Suppressor macrophage treated with lipopolysaccharide for 1 hour (primary cell): ENCODE measurements around the gene MRPL18.
"Not testable (repeated sequence)": the region's sequence is repeated elsewhere in the genome, so short reads cannot be mapped to it uniquely, and the experiment has no call there.

ENCODE experiments used
- DNase-seq, 3 donors: peaks; one replicate each; pipeline ENCODE4 v3.0.0-alpha.2; 2020 to 2022

MRPL18 gene

GRCh38 chr6:159777240-159777904, 12.9 kb upstream of the MRPL18 start:
- peak in 1 of 3 donors; percentile 6 for DNase-seq

- peak in 1 of 3 donors; percentile 2 for DNase-seq
Measured at GRCh38 chr6:159778131-159778530, 12.1 kb upstream of the MRPL18 start.

- peak in 1 of 3 donors; percentile 1 for DNase-seq
Measured at GRCh38 chr6:159778542-159779103, 11.6 kb upstream of the MRPL18 start.

GRCh38 chr6:159788276-159788675, 2.0 kb upstream of the MRPL18 start:
- peak in 1 of 3 donors; percentile 1 for DNase-seq

- peak; percentile 46 to 61 (median 47) for DNase-seq
Measured at GRCh38 chr6:159788753-159789376, 1.4 kb upstream of the MRPL18 start.

GRCh38 chr6:159789377-159790148, 704 bp upstream of the MRPL18 start, which contains the start of gene TCP1:
Gene TCP1 (minus strand): TSS chr6:159789602. CDS start chr6:159789468, 134 bp downstream.
- DNase-seq = peak; percentile 99 to 100 (median 100)

- peak; percentile 26 to 36 (median 30) for DNase-seq
Measured at GRCh38 chr6:159790956-159791598, 810 bp downstream of the MRPL18 start.

GRCh38 chr6:159794976-159795375, 4.7 kb downstream of the MRPL18 start:
- not testable (repeated sequence) for DNase-seq

GRCh38 chr6:159797554-159797953, 7.3 kb downstream of the MRPL18 start:
- DNase-seq = no peak

GRCh38 chr6:159800141-159800865, 10.0 kb downstream of the MRPL18 start, which contains the start of gene PNLDC1:
Gene PNLDC1 (plus strand): TSS chr6:159800276. CDS start chr6:159800308, 32 bp downstream.
- no peak for DNase-seq

- DNase-seq = peak in 1 of 3 donors; percentile 22
Measured at GRCh38 chr6:159801935-159802334, 11.7 kb downstream of the MRPL18 start.

GRCh38 chr6:159804504-159804903, 14.2 kb downstream of the MRPL18 start:
- DNase-seq = no peak

- no peak for DNase-seq
Measured at GRCh38 chr6:159805440-159806020, 15.3 kb downstream of the MRPL18 start.

- no peak for DNase-seq
Measured at GRCh38 chr6:159806021-159806458, 15.8 kb downstream of the MRPL18 start.

- DNase-seq = no peak
Measured at GRCh38 chr6:159807150-159807858, 17.0 kb downstream of the MRPL18 start.

GRCh38 chr6:159808647-159809046, 18.4 kb downstream of the MRPL18 start:
- DNase-seq = no peak

- no peak for DNase-seq
Measured at GRCh38 chr6:159809149-159809548, 18.9 kb downstream of the MRPL18 start.

GRCh38 chr6:159813781-159814180, 23.5 kb downstream of the MRPL18 start:
- no peak for DNase-seq

GRCh38 chr6:159815410-159815809, 25.1 kb downstream of the MRPL18 start:
- no peak for DNase-seq

GRCh38 chr6:159816775-159817174, 26.5 kb downstream of the MRPL18 start:
- not testable (repeated sequence) for DNase-seq
